H1 (cell line): ENCODE data around the gene CPEB1.
"Not testable (repeated sequence)": the region's sequence is repeated elsewhere in the genome, so short reads cannot be mapped to it uniquely, and the experiment has no call there.

Experiments
- CEBPB ChIP-seq: IDR thresholded peaks from 2 replicates; pipeline ENCODE4 v1.6.1; 2012; ENCODE audit warnings: low read depth, low read length
- CTCF ChIP-seq, 3 experiments: IDR thresholded peaks; 1 replicate in 2 of 3; 2 replicates in 1 of 3; pipeline versions ENCODE4 v1.5.1 to v1.6.1; 2011; ENCODE audit warnings: low read length in 3 of 3, mild to moderate bottlenecking in 3 of 3, inconsistent platforms in 2 of 3, low read depth in 1 of 3, moderate library complexity in 1 of 3; ENCODE audit not compliant: insufficient read depth in 1 of 3; ENCODE audit errors: control extremely low read depth in 1 of 3
- EP300 ChIP-seq, 2 experiments: IDR thresholded peaks; 1 replicate in 1 of 2; 2 replicates in 1 of 2; pipeline ENCODE4 v1.6.1; 2011 to 2012; ENCODE audit warnings: low read depth in 2 of 2, low read length in 2 of 2, mild to moderate bottlenecking in 2 of 2, borderline replicate concordance in 1 of 2, inconsistent platforms in 1 of 2, moderate library complexity in 1 of 2
- EZH2 ChIP-seq: fragments of 200-600 bp; sonication (generic); IDR thresholded peaks from 2 replicates; pipeline ENCODE4 v1.7.1; 2012; ENCODE audit warnings: low read depth, mild to moderate bottlenecking, moderate library complexity, low read length, inconsistent platforms; ENCODE audit not compliant: severe bottlenecking
- MAX ChIP-seq: IDR thresholded peaks from 2 replicates; pipeline ENCODE4 v1.6.1; 2012; ENCODE audit warnings: inconsistent platforms
- NRF1 ChIP-seq: IDR thresholded peaks from 2 replicates; pipeline ENCODE4 v1.6.1; 2011; ENCODE audit warnings: mild to moderate bottlenecking, low read depth, low read length, improper control_type of control experiment
- POLR2A ChIP-seq, 2 experiments: IDR thresholded peaks; 1 replicate in 1 of 2; 2 replicates in 1 of 2; pipeline ENCODE4 v1.6.1; 2011; ENCODE audit warnings: low read depth in 2 of 2, low read length in 2 of 2, mild to moderate bottlenecking in 2 of 2; ENCODE audit errors: control extremely low read depth in 1 of 2

GRCh38 chr15:82500772-82501171 is 146.4 kb downstream of the CPEB1 start:
- not testable (repeated sequence) for TF ChIP-seq NRF1; EZH2; CTCF (IDR thresholded peaks at IDR 0.05; ENCODE audit: control extremely low read depth in 1 of 3, insufficient read depth in 1 of 3, low read depth in 1 of 3, low read length in 3 of 3); CEBPB; POLR2A (IDR thresholded peaks at IDR 0.05; ENCODE audit: control extremely low read depth in 1 of 2, low read depth in 2 of 2, low read length in 2 of 2); MAX; EP300 (IDR thresholded peaks at IDR 0.05; ENCODE audit: borderline replicate concordance in 1 of 2, low read depth in 2 of 2, low read length in 2 of 2)
